CD14-positive monocyte (primary cell): Measurements from ENCODE around the gene CMPK1. TPM values are rescaled to one million over a fixed set of nuclear protein-coding genes. Genes with fewer than 3 reads are reported as not detected.

Experiments used
- DNase-seq, 3 donors: peaks; one replicate each; pipeline ENCODE4 v3.0.0-alpha.2; 2011 to 2022
- H2AFZ ChIP-seq: 2 replicates; pipeline ENCODE4 v1.6.0; 2012; ENCODE audit warnings: mild to moderate bottlenecking, low read depth, low read length, inconsistent platforms; ENCODE audit not compliant: insufficient read depth, poor library complexity, severe bottlenecking
- H3K27ac ChIP-seq, 2 donors: 1 replicate in 1 of 2; 2 replicates in 1 of 2; pipeline ENCODE4 v1.5.1; 2012 to 2013; ENCODE audit warnings: low read length in 2 of 2, control low read depth in 1 of 2, inconsistent platforms in 1 of 2, low read depth in 1 of 2, mild to moderate bottlenecking in 1 of 2
- H3K27me3 ChIP-seq, 2 donors: one replicate each; pipeline versions ENCODE4 v1.6.0 to v1.6.1; 2011 to 2013; ENCODE audit warnings: low read length in 2 of 2; ENCODE audit not compliant: control insufficient read depth in 2 of 2, insufficient read depth in 2 of 2
- H3K36me3 ChIP-seq, 2 donors: replicated peaks in 1 of 2; 1 replicate in 1 of 2; 2 replicates in 1 of 2; pipeline versions ENCODE4 v1.5.1 to v1.6.1; 2012 to 2013; ENCODE audit warnings: low read length in 2 of 2, control low read depth in 1 of 2, inconsistent platforms in 1 of 2, mild to moderate bottlenecking in 1 of 2; ENCODE audit not compliant: insufficient read depth in 2 of 2, control insufficient read depth in 1 of 2
- H3K4me1 ChIP-seq, 2 donors: 1 replicate in 1 of 2; 2 replicates in 1 of 2; pipeline versions ENCODE4 v1.5.1 to v1.6.1; 2012 to 2013; ENCODE audit warnings: low read length in 2 of 2, control low read depth in 1 of 2, inconsistent platforms in 1 of 2, mild to moderate bottlenecking in 1 of 2, moderate library complexity in 1 of 2; ENCODE audit not compliant: insufficient read depth in 2 of 2, control insufficient read depth in 1 of 2
- H3K4me2 ChIP-seq: replicated peaks from 2 replicates; pipeline ENCODE3; 2012; ENCODE audit warnings: low read length, moderate library complexity, mild to moderate bottlenecking; ENCODE audit not compliant: poor library complexity, severe bottlenecking; ENCODE audit errors: extremely low read depth
- H3K4me3 ChIP-seq, 3 experiments: fragments of 200-600 bp in 1 of 3; sonication (generic) in 1 of 3; replicated peaks in 1 of 3; 1 replicate in 2 of 3; 2 replicates in 1 of 3; pipeline ENCODE4 v1.5.1; 2011 to 2013; ENCODE audit warnings: low read length in 3 of 3, mild to moderate bottlenecking in 3 of 3, control low read depth in 2 of 3, low read depth in 2 of 3, inconsistent platforms in 1 of 3, moderate library complexity in 1 of 3
- H3K79me2 ChIP-seq: 2 replicates; pipeline ENCODE4 v1.6.0; 2012; ENCODE audit warnings: mild to moderate bottlenecking, control low read depth, inconsistent platforms, low read length, moderate library complexity; ENCODE audit not compliant: insufficient read depth
- H3K9ac ChIP-seq: 2 replicates; pipeline ENCODE4 v1.6.0; 2017; ENCODE audit warnings: low read length, mild to moderate bottlenecking; ENCODE audit not compliant: insufficient read depth, poor library complexity, severe bottlenecking
- H3K9me3 ChIP-seq, 2 donors: replicated peaks in 1 of 2; 1 replicate in 1 of 2; 2 replicates in 1 of 2; pipeline versions ENCODE4 v1.5.1 to v1.6.1; 2012 to 2013; ENCODE audit warnings: low read length in 2 of 2, control low read depth in 1 of 2; ENCODE audit not compliant: control insufficient read depth in 1 of 2, insufficient read depth in 1 of 2
- H4K20me1 ChIP-seq: 2 replicates; pipeline ENCODE4 v1.6.0; 2012; ENCODE audit warnings: mild to moderate bottlenecking, low read length, control low read depth, moderate library complexity; ENCODE audit not compliant: insufficient read depth
- H3K27ac Mint-ChIP-seq, 7 donors: one replicate each; pipeline ENCODE4 v1.8.0; 2020; ENCODE audit warnings: mild to moderate bottlenecking in 7 of 7, mixed read lengths in 7 of 7, moderate library complexity in 6 of 7, inconsistent platforms in 2 of 7
- H3K27me3 Mint-ChIP-seq, 3 donors: one replicate each; pipeline ENCODE4 v1.8.0; 2021 to 2022; ENCODE audit warnings: low read depth in 3 of 3, mild to moderate bottlenecking in 3 of 3, mixed read lengths in 3 of 3, moderate library complexity in 3 of 3, inconsistent platforms in 1 of 3
- H3K36me3 Mint-ChIP-seq, 2 donors: one replicate each; pipeline ENCODE4 v1.8.0; 2020; ENCODE audit warnings: mixed read lengths in 2 of 2, inconsistent platforms in 1 of 2, mild to moderate bottlenecking in 1 of 2
- H3K4me1 Mint-ChIP-seq: one replicate; pipeline ENCODE4 v1.8.0; 2020; ENCODE audit warnings: mild to moderate bottlenecking, mixed read lengths
- H3K4me3 Mint-ChIP-seq, 2 donors: one replicate each; pipeline ENCODE4 v1.8.0; 2020; ENCODE audit warnings: mild to moderate bottlenecking in 2 of 2, mixed read lengths in 2 of 2, moderate library complexity in 1 of 2
- H3K9me3 Mint-ChIP-seq, 7 donors: one replicate each; pipeline ENCODE4 v1.8.0; 2020 to 2022; ENCODE audit warnings: mixed read lengths in 7 of 7, mild to moderate bottlenecking in 6 of 7, moderate library complexity in 6 of 7, inconsistent platforms in 2 of 7
- WGBS: methylation state at CpG from one replicate; pipeline ENCODE4 v1.1.5; 2013; ENCODE audit warnings: missing lambda C conversion rate; ENCODE audit not compliant: insufficient coverage; 5-methylcytosine and 5-hydroxymethylcytosine counted together
- intact Hi-C, 2 donors: fragments of 100-400 bp; cut with micrococcal nuclease; formaldehyde crosslinking; loops; one replicate each; pipeline versions ENCODE4 v1.15.0 to v1.15.1; 2023
- polyA plus RNA-seq, 3 donors: library from polyadenylated mRNA; depleted of rRNA in 1 of 3; unstranded in 2 of 3; stranded (reverse) in 1 of 3; fragments of 300-500 nt in 2 of 3; fragments of >200 nt in 1 of 3; fragmentation: Illumina TruSeq in 2 of 3; gene quantifications; 1 replicate in 2 of 3; 2 replicates in 1 of 3; pipeline ENCODE4 v1.2.3, GENCODE V29; 2012 to 2021
- TF ChIP-seq, protein P1 (sequence below): fragments of 200-600 bp; IDR thresholded peaks from one replicate; pipeline ENCODE4 v1.8.0; 2022; ENCODE audit warnings: antibody characterized with exemption, mild to moderate bottlenecking

CMPK1 gene
- polyA plus RNA-seq, 3 donors = 17.4 to 67.6 (median 65.2) TPM

DNA sequence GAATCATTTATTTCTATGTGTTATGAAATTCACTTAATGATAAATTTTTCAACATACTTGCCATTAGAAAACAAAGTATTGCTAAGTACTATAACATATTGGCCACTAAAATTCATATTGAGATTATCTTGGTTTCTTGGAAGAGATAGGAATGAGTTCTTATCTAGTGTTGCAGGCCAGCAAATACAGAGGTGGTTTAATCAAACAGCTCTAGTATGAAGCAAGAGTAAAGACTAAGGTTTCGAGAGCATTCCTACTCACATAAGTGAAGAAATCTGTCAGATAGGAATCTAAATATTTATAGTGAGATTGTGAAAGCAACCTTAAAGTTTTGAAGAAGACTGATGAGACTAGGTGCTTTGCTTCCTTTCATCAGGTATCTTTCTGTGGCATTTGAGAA is 44.6 kb downstream of the CMPK1 start:
- no peak overlapping the region for H3K27ac ChIP-seq
- H3K9ac ChIP-seq = no peak overlapping the region
- no peak overlapping the region for H2AFZ ChIP-seq
- TF ChIP-seq, protein P1, sequence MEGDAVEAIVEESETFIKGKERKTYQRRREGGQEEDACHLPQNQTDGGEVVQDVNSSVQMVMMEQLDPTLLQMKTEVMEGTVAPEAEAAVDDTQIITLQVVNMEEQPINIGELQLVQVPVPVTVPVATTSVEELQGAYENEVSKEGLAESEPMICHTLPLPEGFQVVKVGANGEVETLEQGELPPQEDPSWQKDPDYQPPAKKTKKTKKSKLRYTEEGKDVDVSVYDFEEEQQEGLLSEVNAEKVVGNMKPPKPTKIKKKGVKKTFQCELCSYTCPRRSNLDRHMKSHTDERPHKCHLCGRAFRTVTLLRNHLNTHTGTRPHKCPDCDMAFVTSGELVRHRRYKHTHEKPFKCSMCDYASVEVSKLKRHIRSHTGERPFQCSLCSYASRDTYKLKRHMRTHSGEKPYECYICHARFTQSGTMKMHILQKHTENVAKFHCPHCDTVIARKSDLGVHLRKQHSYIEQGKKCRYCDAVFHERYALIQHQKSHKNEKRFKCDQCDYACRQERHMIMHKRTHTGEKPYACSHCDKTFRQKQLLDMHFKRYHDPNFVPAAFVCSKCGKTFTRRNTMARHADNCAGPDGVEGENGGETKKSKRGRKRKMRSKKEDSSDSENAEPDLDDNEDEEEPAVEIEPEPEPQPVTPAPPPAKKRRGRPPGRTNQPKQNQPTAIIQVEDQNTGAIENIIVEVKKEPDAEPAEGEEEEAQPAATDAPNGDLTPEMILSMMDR = no peak
- H3K4me1 ChIP-seq = no peaks in the 10 kb centered on the region
- Mint-ChIP-seq H3K4me1 (no peaks in the 10 kb centered on the region), H3K27me3 (no peaks in the 10 kb centered on the region), H3K9me3 (no peaks in the 10 kb centered on the region), H3K4me3 (no peak overlapping the region), H3K36me3 (peaks cover 64 to 77% of the 10 kb centered on the region in 2 donors), H3K27ac (no peak overlapping the region)
- no peaks in the 10 kb centered on the region for H4K20me1 ChIP-seq
- H3K36me3 ChIP-seq = peaks cover 55 to 83% of the 10 kb centered on the region in 2 donors
- WGBS = no CpG with 5 or more reads among the region's 1 CpG
- no peak for DNase-seq
- no peak overlapping the region for H3K4me3 ChIP-seq
- H3K27me3 ChIP-seq = no peaks in the 10 kb centered on the region
- no peak overlapping the region for H3K4me2 ChIP-seq
- intact Hi-C loops = no loop called here
- H3K9me3 ChIP-seq = no peaks in the 10 kb centered on the region
- H3K79me2 ChIP-seq = no peaks in the 10 kb centered on the region

DNA sequence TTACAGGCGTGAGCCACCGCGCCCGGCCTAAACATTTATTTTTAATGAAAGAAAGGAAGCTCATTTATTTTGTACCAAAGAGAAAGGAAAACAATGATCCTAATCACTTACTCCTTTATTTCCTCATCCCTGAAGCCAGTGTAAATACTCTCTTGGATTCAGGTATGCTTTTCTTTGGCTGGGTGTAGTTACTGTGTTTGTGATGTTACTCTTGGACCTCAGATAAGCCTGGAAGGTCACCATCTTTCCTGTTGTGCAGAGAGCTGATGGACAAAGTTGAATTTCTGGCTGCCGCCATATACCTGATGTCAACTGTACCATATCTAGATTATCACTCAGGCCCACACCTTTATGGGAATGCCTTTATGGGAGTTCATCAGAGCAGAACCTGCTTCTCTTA is 47.1 kb downstream of the CMPK1 start:
- no peak overlapping the region for H3K4me2 ChIP-seq
- Mint-ChIP-seq H3K4me1 (no peaks in the 10 kb centered on the region), H3K27me3 (peaks cover 0 to 2% (median 0%) of the 10 kb centered on the region in 3 donors), H3K9me3 (no peaks in the 10 kb centered on the region), H3K36me3 (peaks cover 43 to 60% of the 10 kb centered on the region in 2 donors), H3K4me3 (no peak overlapping the region), H3K27ac (no peak overlapping the region)
- peaks cover 30 to 62% of the 10 kb centered on the region in 2 donors for H3K36me3 ChIP-seq
- WGBS = no CpG with 5 or more reads among the region's 5 CpGs
- DNase-seq = no peak
- no peaks in the 10 kb centered on the region for H3K27me3 ChIP-seq
- no peaks in the 10 kb centered on the region for H3K79me2 ChIP-seq
- no peak overlapping the region for H3K27ac ChIP-seq
- TF ChIP-seq, protein P1 = no peak
- intact Hi-C loops = no loop called here
- H2AFZ ChIP-seq = no peak overlapping the region
- H3K9ac ChIP-seq = no peak overlapping the region
- H3K4me1 ChIP-seq = no peaks in the 10 kb centered on the region
- H4K20me1 ChIP-seq = no peaks in the 10 kb centered on the region
- no peak overlapping the region for H3K4me3 ChIP-seq
- H3K9me3 ChIP-seq = no peaks in the 10 kb centered on the region
